HG03558 (cell line): ENCODE measurements around the gene MFAP2.
"Not testable (repeated sequence)": the region's sequence is repeated elsewhere in the genome, so short reads cannot be mapped to it uniquely, and the experiment has no call there.

Experiments used
- ATAC-seq: cut with Tn5 transposase; IDR thresholded peaks from one replicate; pipeline ENCODE4 v1.9.1; 2021; ENCODE audit warnings: moderate number of reproducible peaks; ENCODE audit not compliant: unreplicated experiment; ENCODE audit errors: extremely low read depth

MFAP2 gene

DNA sequence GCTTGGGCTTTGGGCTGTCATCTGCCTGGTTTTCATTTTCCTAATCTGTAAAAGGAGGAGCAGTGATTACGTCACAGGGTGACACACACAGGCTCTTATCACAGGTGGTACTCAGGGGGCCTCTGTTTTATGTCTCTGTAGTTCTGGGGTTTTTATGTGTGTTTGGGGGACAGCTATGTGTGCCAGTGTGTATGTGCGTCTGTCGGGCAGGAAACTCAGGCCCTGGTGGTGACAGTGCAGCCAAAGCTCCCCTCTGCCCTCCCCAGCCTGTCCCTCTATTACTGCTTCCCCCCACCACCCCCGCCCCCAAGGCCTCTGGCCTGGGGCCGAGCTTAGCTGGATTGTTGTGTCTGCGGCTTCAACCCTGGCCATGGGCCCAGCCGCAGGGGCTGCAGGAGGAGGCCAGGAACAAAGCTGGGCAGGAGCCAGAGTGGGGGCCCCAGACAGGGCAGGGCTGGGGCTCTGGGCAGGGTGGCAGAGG is 13.3 kb downstream of the MFAP2 start:
- ATAC-seq: no peak

DNA sequence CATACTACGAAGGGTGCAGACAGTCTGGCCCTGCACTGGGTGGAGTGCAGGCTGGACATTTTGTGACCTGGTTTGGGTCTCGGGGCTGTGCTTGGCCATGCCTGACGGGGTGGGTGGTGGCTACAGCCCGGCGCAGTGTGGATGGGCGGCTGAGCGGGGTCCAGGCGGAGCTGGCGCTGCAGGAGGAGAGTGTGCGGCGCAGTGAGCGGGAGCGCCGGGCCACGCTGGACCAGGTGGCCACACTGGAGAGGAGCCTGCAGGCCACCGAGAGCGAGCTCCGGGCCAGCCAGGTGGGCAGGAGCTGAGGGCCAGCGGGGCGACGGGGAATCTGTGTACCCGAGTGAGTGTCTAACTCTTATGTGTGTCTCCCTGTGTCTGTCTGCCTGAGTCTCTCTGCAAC is 14.1 kb downstream of the MFAP2 start:
- no peak for ATAC-seq

DNA sequence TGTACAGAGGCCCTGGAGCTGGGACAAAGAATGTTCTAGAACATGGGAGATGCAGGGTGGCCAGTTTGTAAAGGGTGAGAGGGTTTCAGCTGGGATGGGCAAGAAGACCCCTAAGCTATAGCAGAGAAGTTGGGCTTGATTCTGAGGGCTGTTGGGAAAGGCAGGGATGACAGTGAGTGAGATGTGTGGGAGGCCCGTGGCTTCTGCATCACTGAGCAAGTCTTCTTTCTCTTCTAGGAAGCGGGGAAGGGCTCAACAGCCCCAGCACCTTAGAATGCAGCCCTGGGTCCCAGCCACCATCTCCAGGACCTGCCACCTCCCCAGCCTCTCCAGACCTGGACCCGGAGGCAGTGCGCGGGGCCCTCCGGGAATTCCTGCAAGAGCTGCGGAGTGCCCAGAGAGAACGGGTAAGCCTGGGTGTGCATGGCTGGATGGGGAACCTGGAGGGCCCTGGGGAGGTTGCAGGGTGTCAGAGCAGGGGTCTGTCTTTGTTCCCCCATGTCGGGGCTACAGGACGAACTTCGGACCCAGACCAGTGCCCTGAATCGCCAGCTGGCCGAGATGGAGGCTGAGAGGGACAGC is 14.8 kb downstream of the MFAP2 start:
- ATAC-seq: no peak

DNA sequence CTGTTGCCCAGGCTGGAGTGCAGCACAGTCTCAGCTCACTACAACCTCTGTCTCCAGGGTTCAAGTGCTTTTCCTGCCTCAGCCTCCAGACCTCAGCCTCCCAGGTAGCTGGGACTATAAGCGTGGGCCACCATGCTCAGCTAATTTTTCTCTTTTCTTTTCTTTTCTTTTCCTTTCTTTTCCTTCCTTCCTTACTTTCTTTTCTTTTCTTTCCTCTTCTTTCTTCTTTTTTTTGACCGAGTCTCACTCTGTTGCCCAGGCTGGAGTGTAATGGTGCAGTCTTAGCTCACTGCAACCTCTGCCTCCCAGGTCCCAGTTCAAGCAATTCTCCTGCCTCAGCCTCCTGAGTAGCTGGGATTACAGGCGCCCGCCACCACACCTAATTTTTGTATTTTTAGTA is 16.3 kb downstream of the MFAP2 start:
- not testable (repeated sequence) for ATAC-seq

DNA sequence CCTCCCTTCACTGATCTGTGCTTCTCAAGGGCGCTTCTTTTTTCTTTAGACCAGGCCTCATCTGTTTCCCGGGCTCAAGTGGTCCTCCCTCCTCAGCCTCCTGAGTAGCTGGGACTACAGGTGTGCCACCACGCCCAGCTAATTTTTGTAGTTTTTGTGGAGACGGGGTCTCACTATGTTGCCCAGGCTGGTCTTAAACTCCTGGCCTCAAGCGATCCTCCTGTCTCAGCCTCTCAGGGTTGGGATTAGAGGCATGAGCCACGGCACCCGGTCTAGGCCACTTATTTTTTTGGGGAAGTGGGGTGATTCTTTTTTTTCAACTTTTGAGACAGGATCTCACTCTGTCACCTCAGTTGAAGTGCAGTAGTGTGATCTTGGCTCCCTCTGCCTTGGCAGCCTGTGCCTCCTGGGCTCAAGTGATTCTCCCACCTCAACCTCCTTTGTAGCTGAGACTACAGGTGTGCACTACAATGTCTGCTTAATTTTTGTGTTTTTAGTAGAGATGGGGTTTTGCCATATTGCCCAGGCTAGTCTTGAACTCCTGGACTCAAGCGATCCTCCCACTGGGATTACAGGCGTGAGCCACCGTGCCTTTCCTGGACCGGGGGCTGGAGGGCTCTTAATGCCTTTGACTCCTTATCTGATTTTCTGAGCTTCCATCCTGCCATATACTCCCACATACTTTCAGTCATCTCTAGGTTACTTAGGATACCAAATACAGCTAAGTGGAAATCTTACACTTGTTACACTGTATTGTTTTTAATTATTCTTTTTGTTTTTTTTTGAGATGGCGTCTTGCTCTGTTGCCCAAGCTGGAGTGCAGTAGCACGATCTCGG is 18.9 kb downstream of the MFAP2 start:
- ATAC-seq: no peak

DNA sequence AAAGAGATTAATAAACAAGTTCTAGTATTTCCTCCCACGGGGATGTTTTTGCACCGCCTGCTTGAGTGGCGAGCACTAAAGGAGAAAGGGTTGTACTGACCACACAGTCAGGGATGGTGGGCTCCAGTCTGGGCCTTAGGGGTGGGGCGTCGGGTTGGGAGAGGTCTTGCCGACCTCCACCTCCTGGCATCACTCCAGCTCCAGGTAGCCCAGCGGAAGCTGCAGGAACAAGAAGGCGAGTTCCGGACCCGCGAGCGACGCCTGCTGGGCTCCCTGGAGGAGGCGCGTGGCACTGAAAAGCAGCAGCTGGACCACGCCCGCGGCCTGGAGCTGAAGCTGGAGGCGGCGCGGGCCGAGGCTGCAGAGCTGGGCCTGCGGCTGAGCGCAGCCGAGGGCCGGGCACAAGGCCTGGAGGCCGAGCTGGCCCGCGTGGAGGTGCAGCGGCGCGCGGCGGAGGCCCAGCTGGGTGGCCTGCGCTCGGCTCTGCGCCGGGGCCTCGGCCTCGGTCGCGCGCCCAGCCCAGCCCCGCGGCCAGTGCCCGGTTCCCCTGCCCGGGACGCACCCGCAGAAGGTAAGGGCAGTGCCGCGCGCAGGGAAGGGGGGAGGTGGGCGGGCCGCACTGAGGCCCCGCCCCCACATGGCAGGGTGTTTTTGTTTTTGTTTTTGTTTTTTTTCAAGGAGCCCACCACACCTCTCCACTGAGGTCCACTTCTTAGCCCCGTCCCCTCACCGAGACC is 19.7 kb downstream of the MFAP2 start:
- no peak for ATAC-seq

DNA sequence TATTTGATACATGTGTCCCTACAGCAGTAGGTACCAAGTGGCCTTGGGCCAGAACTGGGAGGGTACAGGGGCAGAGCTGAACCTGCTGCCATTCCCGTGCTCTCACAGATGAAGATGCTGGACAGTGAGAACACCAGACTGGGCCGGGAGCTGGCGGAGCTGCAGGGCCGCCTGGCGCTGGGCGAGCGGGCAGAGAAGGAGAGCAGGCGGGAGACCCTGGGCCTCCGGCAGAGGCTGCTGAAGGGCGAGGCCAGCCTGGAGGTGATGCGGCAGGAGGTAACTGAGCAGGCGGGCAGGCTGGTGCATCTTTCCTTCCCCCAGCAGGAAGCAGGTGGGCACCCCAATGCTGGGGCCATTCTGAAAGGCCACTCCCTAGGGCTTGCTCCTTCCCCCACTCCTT is 21.9 kb downstream of the MFAP2 start:
- ATAC-seq: no peak

DNA sequence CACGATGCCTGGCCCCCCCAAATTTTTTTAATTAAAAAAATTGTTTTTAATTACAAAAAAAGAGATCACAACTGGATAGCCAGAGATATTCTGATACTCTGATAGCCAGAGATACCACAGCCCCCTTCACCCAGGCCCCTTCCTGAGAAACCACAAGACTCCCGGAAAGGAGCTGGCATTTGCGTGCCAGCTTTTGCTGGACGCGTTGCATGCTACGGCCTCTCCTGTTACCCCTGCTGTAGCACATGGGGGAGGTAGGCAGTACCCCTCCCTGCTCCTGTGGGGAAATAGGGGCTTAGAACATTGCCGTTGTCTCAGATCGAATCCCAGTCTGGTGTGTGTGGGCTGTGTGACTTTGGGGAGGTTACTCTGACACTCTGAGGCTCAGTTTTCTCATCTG is 22.7 kb downstream of the MFAP2 start:
- ATAC-seq: no peak

DNA sequence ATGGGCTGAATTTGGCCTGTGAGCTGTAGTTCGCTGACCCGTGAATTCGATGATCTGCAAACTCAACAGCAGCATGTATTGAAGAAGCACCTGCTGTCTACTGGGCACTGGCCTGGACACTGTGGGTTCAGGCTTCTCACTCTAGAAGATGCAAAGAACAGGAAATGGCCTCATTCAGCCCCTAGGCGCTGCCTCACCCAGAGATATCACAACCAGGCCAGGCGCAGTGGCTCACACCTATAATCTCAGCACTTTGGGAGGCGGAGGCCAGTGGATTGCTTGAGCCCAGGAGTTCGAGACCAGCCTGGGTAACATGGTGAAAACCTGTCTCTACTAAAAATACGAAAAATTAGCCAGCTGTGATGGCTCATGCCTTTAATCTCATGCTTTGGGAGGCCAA is 23.6 kb downstream of the MFAP2 start:
- no peak for ATAC-seq

DNA sequence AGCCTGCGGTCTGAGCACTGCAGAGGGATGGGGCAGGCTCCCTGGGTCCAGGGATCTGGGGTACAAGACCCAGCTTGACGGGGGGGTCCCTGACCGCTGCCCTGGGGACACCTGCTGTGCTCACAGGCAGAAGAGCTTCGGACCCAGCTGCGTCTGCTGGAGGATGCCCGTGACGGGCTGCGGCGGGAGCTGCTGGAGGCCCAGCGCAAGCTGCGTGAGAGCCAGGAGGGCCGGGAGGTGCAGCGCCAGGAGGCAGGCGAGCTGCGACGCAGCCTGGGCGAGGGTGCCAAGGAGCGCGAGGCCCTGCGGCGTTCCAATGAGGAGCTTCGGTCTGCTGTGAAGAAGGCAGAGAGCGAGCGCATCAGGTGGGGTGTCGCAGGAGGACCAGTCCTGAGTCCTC is 25.2 kb downstream of the MFAP2 start:
- ATAC-seq: no peak

DNA sequence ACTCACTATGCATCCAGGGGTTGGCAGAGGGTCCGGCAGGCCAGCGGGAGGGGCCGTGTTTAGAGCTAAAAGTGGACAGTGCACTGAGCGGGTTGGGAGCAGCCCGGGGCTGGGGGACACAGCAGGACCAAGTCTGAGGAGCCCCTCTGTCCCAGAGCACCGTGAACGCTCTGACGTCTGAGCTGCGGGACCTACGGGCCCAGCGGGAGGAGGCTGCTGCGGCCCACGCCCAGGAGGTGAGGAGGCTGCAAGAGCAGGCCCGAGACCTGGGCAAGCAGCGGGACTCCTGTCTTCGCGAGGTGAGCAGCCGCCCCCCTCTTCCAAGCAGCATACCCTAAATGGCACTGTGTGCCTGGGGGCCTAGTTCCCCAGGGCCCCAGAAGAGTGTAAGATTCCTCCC is 25.8 kb downstream of the MFAP2 start:
- no peak for ATAC-seq

DNA sequence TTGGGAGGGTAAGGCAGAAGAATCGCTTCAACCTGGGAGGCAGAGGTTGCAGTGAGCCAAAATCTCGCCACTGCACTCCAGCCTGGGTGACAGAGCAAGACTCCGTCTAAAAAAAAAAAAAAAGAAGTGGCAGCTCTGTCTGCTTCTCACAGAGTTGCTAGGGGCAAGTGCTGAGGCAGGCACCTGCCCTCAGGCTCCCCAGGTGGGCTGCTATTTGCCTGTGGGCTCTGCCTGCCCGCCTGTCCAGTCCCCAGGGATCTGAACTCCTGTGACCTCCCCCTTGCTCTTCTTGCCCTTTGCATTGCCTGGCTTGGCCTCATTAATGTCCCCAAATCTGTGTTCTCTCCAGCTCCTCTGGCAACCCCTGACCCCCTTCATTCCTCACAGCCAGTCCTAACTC is 28.0 kb downstream of the MFAP2 start:
- not testable (repeated sequence) for ATAC-seq

DNA sequence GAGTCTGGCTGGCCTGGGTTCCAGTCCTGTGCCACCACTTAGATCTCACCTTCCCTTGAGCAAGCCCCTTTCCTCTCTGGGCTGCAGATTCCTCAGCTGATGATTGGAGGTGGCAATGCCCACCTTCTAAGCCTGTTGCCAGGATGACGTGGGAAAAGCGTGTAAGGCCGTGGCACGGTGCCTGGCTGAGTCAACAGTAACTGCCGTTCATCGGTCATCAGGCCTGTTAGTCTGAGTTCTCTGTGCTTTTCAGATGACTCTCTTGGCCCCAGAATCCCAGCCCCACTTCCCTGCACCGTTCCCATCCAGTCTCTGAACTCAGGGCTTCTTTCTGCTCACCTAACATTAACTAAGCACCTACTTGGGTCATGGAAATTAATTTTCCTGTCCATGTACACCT is 31.4 kb downstream of the MFAP2 start:
- ATAC-seq: not testable (repeated sequence)

DNA sequence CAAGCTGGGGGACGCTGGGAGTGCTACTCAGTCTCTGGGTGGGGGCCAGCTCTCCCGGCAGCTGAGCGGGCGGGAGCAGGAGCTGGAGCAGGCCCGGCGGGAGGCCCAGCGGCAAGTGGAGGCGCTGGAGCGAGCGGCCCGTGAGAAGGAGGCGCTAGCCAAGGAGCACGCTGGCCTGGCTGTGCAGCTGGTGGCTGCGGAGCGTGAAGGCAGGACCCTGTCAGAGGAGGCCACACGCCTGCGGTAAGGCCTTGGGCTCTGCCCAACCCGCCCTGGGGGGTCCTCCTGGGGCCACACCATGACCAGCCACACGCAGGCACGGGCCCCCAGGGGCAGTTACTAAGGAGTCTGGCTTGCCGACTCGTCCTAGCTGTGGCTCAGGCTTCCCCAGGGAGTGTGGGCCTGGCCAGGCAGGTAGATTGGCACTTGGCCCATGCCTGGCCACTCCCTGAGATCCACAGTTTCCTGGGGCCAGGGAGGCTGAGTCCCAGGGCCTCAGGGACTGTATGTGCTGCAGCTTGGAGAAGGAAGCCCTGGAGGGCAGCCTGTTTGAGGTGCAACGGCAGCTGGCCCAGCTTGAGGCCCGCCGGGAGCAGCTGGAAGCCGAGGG is 32.0 kb downstream of the MFAP2 start:
- not testable (repeated sequence) for ATAC-seq

DNA sequence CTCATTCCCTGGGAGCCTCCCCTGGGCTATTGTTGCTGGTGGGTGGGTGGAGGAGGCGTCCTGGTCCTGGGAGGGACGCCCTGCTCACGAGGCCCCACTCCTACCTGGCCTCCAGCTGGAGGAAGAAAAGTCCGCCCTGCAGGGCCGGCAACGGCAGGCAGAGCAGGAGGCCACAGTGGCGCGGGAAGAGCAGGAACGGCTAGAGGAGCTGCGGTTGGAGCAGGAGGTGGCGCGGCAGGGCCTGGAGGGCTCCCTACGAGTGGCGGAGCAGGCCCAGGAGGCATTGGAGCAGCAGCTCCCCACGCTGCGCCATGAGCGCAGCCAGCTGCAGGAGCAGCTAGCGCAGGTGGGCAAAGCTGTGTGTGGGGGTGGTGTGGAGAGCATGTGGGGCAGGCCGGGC is 33.8 kb downstream of the MFAP2 start:
- ATAC-seq: no peak

DNA sequence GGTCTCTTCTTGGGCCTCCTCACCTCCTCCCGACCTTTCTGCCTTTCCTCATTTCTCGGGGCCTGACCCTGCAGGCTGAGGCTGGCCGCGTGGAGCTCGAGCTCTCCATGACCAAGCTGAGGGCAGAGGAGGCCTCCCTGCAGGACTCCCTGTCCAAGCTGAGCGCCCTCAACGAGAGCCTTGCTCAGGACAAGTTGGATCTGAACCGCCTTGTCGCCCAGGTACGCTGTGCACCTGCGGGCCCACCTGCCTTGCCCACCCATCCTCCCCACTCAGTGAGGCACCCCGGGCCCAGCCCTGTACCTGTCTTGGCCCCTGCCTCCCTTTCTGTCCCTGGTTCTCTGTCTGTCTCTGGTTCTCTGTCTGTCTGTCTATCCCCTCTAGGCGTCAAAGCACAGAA is 34.2 kb downstream of the MFAP2 start:
- not testable (repeated sequence) for ATAC-seq

DNA sequence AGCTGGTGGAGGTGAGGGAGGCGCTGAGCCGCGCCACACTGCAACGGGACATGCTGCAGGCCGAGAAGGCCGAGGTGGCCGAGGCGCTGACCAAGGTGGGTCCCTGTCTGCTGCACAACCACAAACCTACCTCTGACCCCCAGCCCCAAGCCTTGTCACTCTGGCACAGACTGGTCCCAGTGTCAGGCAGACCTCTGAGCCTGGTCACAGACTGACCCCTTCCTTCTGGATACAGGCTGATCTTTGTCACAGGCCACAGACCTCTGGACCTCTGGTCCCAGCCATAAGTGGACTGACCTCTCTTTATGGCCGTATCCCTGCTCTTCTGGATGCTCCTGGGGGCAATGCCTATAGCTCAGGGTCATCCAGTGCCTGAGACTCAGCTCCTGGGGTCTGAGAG is 34.9 kb downstream of the MFAP2 start:
- ATAC-seq: not testable (repeated sequence)

DNA sequence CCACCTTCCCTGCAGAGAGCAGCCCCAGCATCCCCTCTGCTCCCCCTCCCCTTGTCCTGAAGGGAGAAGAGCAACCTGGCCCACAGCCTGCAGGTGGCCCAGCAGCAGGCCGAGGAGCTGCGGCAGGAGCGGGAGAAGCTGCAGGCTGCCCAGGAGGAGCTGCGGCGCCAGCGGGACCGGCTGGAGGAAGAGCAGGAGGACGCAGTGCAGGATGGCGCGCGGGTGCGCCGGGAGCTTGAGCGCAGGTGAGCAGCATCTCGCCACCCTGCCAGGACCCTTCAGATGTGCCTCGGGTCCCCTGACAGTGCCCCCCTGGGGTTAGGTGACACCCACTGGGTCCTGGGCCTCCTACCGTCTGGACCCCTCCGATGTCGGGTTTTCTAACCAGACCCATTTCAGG is 36.4 kb downstream of the MFAP2 start:
- ATAC-seq: no peak

DNA sequence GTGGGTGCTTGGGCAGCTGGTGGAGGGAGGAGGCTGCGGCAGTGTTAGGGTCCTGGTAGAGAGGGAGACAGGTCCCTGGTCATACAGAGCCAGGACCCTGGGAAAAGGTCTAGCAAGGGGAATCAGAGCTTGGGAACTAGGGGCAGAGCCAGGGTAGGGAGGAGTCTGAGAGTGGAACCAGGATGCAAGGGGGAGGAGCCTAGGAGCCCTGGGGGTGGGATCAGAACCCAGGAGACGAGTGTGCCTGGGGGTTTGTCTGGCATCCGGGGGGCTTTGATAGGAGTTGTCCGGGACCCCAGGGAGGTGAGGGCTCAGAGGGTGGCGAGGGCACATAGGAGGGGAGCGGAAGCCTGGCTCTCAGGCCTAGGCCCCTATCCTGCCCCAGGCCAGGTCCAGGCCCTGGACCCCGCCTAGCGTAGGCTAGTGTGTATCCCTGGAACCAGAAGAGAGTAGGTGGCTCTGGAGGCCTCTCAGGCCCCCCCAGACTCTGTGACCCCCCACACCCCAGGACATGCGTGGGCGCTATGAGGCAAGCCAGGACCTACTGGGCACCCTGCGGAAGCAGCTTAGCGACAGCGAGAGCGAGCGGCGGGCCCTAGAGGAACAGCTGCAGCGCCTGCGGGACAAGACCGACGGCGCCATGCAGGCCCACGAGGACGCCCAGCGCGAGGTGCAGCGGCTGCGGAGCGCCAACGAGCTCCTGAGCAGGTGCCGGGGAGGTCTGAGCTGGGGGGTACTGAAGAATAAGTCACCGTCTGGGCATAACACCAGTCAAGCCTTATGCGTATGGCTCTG is 40.8 kb downstream of the MFAP2 start:
- ATAC-seq: not testable (repeated sequence)
